ENCODE results near the gene GJC2.

The GJC2 gene

GRCh38 chr1:228197555-228198147, 47.9 kb downstream of the GJC2 start:
- no peak for DNase-seq

- no peak for DNase-seq
These were observed 49.4 kb downstream of the GJC2 start for GRCh38 chr1:228198977-228199590.

- no peak for DNase-seq
These were observed 55.2 kb downstream of the GJC2 start for GRCh38 chr1:228204958-228205357.

GRCh38 chr1:228205526-228206436, 56.1 kb downstream of the GJC2 start:
- DNase-seq: no peak

GRCh38 chr1:228206582-228207351, 57.0 kb downstream of the GJC2 start:
- no peak for DNase-seq

- DNase-seq: no peak
These were observed 57.7 kb downstream of the GJC2 start for GRCh38 chr1:228207381-228207810.

GRCh38 chr1:228207851-228208821, 58.4 kb downstream of the GJC2 start, which contains the start of gene OBSCN:
Gene OBSCN (plus strand): TSS chr1:228208044. CDS start chr1:228211784, 3,740 bp downstream.
- DNase-seq: no peak

GRCh38 chr1:228208831-228209551, 59.3 kb downstream of the GJC2 start:
- no peak for DNase-seq
